HG03442 (cell line): ENCODE results near the gene ZNF8.
"Not testable (repeated sequence)": the region's sequence is repeated elsewhere in the genome, so short reads cannot be mapped to it uniquely, and the experiment has no call there.

Experiments used
- ATAC-seq: cut with Tn5 transposase; IDR thresholded peaks from one replicate; pipeline ENCODE4 v1.9.1; 2021; ENCODE audit warnings: mild to moderate bottlenecking, moderate library complexity; ENCODE audit not compliant: unreplicated experiment

Gene ZNF8

GRCh38 chr19:58334691-58335249 lies 56.0 kb downstream of the ZNF8 start:
- ATAC-seq, result no peak

DNA sequence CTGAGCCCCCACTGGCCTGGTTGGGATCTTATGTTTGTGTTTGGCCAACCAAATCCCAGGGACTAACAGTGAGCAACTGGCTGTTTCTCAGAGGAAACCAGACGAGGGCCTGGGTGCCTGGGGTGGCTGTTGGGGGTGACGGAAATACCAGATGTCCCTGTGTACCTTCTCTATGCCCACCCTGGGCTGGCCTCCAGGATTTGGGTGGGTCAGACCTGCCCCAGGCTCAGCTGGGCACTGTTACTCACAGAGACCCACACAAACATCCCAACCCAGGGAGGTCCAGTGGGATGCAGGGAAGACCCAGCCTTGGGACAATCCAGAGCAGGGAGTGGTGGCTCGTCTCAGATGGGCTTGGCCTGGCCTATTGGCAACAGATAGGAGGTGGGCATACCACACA lies 56.9 kb downstream of the ZNF8 start:
- no peak for ATAC-seq

GRCh38 chr19:58336216-58336615 lies 57.5 kb downstream of the ZNF8 start:
- ATAC-seq, result no peak

DNA sequence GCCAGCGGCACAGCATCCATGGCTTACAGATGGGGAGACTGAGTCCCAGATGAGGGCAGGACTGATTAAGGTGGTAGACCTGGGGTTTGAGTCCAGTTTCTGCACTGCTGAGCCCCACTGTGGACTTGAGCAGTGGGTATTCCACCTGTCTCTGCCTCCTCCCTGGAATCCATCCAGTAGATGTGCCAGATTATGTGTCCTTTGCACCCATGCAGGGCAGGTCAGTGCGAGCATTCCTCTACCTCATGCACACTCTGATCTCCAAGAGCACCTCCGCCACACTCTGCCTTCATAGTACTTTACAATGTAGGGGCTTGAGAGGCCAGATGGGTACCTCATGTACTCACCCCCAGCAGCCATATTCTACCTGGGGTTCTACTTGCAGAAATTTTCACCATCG lies 58.1 kb downstream of the ZNF8 start:
- no peak for ATAC-seq

DNA sequence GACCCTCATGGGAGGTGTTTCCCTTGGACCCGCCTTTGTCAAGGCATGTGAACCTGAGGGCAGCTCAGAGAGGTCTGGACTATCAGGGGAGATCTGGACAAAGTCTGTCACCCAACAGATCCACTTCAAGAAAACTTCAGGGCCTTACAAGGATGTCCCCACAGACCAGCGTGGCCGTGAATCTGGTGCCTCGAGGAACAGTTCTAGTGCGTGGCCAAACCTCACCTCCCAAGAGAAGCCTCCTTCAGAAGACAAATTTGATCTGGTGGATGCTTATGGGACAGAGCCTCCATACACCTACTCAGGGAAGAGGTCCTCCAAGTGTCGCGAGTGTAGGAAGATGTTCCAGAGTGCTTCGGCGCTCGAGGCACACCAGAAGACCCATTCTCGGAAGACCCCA lies 59.6 kb downstream of the ZNF8 start:
- no peak for ATAC-seq

GRCh38 chr19:58338825-58339558 lies 60.2 kb downstream of the ZNF8 start:
- ATAC-seq, result no peak

GRCh38 chr19:58345558-58345957 lies 66.8 kb downstream of the ZNF8 start:
- ATAC-seq, result no peak

- peak; percentile 93 for ATAC-seq
These were observed 68.5 kb downstream of the ZNF8 start for GRCh38 chr19:58346961-58347929.

DNA sequence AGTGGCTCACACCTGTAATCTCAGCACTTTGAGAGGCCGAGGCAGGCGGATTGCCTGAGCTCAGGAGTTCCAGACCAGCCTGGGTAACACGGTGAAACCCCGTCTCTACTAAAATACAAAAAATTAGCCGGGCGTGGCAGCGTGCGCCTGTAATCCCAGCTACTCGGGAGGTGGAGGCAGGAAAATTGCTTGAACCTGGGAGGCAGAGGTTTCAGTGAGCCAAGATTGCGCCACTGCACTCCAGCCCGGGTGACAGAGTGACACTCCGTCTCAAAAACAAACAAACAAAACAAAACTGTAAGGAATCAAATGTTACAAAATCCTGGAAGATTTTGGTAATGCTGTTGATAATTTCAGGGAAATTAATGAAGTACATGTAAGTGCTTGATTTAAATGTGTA lies 69.3 kb downstream of the ZNF8 start:
- not testable (repeated sequence) for ATAC-seq

- ATAC-seq, result no peak
These were observed 70.8 kb downstream of the ZNF8 start for GRCh38 chr19:58349590-58349989.

DNA sequence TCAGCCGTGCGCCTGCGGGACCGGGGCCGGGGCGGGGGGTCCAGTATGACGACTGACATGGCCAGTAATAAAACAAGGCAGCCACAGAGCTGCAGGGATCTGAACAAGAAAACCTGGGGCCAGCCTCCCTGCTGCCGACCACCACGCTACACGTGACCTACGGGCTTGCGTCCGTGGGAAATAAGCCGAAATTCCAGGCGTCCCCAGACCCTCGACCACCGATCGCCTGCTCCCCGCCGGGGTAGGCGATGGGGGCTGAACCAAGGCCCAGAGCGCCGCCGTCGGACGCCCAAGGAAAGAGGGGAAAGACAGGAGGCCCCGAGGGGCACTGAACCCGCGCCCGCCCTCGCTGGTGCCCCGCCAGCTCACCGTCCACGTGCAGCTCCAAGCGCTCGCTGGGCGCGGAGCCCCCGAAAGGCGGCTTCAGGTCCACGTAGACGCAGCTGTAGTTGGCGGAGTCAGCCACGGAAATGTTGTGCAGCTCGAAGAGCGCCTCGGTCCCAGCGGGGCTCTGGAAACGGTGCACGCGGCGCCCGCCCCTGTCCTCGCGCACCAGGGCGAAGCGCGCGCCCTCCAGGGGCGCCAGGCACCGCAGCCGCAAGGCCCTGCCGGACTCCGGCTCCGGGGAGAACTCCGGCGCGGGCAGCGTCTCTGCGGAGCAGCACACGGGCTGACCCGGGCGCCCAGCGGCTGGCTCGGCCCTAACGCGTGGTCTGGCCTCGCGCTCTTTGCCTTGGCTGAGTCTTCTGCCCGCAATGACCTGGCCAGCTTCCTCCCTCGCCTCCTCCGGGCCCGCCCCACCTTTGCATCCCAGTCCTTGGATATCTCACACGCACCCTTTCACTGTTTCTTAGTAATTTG lies 71.5 kb downstream of the ZNF8 start:
- no peak for ATAC-seq

GRCh38 chr19:58350871-58351557 lies 72.3 kb downstream of the ZNF8 start:
- ATAC-seq, result no peak

- ATAC-seq, result no peak
These were observed 72.8 kb downstream of the ZNF8 start for GRCh38 chr19:58351558-58351878.

DNA sequence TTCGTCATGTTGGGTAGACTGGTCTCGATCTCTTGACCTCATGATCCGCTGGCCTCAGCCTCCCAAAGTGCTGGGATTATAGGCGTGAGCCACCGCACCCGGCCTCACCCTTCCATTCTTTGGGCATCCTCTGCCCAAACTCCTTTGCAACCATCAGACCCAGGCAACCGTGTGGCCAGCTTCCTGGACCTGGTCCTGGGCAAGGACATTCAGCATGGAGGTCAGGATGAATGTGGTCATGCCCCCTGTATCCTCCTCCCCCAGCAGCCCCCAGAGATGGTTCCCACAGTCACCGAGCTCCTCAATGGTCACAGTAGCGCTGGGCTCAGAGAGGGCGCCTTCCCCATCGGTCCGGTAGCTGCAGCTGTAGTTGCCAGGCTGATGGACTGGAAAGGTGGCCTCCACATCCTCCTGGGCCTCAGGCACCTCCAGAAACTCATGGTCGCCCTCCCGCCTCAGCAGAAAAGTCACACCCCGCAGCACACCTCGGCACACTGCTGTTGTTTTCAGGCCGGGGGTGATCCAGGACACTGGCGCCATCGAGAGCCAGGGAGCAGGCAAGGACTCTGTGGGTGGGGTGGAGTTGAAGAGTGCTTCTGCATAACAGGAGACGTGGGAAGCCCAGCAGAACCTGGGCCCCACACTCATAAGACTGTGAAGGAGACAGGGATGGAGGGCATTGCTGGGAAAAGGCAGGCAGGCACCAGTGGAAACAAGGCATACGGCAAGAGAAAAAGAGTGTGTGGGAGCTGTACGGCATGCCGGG lies 73.4 kb downstream of the ZNF8 start:
- ATAC-seq, result no peak
